Activated CD4-positive, alpha-beta memory T cell treated with anti-CD3 and anti-CD28 coated beads for 36 hours (primary cell): Measurements from ENCODE around the gene B3GALNT2. TPM values are rescaled to one million over a fixed set of nuclear protein-coding genes. Genes with fewer than 3 reads are reported as not detected.

Source experiments
- CTCF ChIA-PET: fragments of 350-600 bp; sonication (Branson Sonifier 250); formaldehyde crosslinking; loops from one replicate; lab custom pipeline; 2021; ENCODE audit warnings: antibody characterized with exemption, inconsistent platforms; lab: Charles Lee
- POLR2A ChIA-PET: fragments of 350-600 bp; sonication (Branson Sonifier 250); formaldehyde crosslinking; loops from one replicate; lab custom pipeline; 2021; ENCODE audit warnings: antibody characterized with exemption; lab: Charles Lee
- DNase-seq: peaks from one replicate; pipeline ENCODE4 v3.0.0-alpha.2; 2020
- H3K27ac Mint-ChIP-seq: one replicate; pipeline ENCODE4 v1.8.0; 2021; ENCODE audit warnings: mixed read lengths
- H3K27me3 Mint-ChIP-seq: one replicate; pipeline ENCODE4 v1.8.0; 2021; ENCODE audit warnings: mixed read lengths
- H3K36me3 Mint-ChIP-seq: one replicate; pipeline ENCODE4 v1.8.0; 2021; ENCODE audit warnings: mixed read lengths
- H3K4me1 Mint-ChIP-seq: one replicate; pipeline ENCODE4 v1.8.0; 2021; ENCODE audit warnings: low read depth, mixed read lengths
- H3K4me3 Mint-ChIP-seq: one replicate; pipeline ENCODE4 v1.8.0; 2021; ENCODE audit warnings: mild to moderate bottlenecking, mixed read lengths
- H3K9me3 Mint-ChIP-seq: one replicate; pipeline ENCODE4 v1.8.0; 2021; ENCODE audit warnings: mixed read lengths
- intact Hi-C: fragments of 100-400 bp; cut with micrococcal nuclease; formaldehyde crosslinking; loops from one replicate; pipeline ENCODE4 v1.15.1; 2023
- total RNA-seq, 2 experiments: library from RNA; stranded (reverse); gene quantifications; one replicate each; pipeline ENCODE4 v1.2.3, GENCODE V29; 2021

Gene B3GALNT2
- total RNA-seq, 2 experiments from 2014 or later: 13.1 to 13.8 TPM

DNA sequence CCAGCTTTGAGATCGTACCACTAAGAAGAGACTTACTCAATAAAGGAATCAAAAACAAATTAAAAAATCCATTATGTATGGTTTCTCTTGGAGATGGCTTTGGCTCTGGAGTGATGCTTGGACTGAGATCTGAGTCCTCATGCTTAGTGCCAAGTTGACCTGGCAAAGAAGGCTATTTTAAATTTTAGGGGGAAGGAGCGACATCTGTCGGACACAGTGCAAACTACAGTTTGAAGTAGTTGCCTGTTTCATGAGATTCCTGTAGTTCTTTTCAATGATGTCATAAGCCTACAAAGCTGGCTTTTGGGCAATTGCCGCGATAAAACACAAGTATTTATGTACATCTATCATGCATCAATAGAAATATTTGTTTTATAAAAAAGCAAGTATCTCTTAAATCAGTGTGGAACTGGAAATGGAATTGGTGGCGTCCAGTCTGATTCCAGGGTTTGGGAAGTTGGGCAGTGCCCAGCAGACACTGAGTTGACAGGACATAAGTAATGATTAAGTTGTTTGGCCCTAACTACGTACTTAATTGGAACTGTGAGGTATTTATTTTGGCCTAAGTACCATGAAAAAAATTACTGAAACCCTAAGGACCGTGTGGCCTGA lies 87.1 kb downstream of the B3GALNT2 start:
- Mint-ChIP-seq H3K4me3 (no peak overlapping the region), H3K9me3 (no peaks in the 10 kb centered on the region), H3K4me1 (peaks cover 4% of the 10 kb centered on the region), H3K27me3 (no peaks in the 10 kb centered on the region), H3K36me3 (peaks cover 8% of the 10 kb centered on the region), H3K27ac (no peak overlapping the region)
- POLR2A ChIA-PET: interaction anchor here (0.9 to 1.3 kb wide), 2 partner anchors 87 to 313 kb away, joined by 3 to 5 read pairs; partner anchors contain the start of gene B3GALNT2
- intact Hi-C loops: loop anchor here (1.0 to 5.0 kb wide), 6 partner anchors 164 to 930 kb away; no protein-coding TSS in a partner anchor
- peak; percentile 74 for DNase-seq
- CTCF ChIA-PET: interaction anchor here (0.7 to 4.0 kb wide), 71 partner anchors 9 to 928 kb away, joined by 3 to 56 read pairs (median 5); partner anchors contain the start of genes RBM34 and TBCE

DNA sequence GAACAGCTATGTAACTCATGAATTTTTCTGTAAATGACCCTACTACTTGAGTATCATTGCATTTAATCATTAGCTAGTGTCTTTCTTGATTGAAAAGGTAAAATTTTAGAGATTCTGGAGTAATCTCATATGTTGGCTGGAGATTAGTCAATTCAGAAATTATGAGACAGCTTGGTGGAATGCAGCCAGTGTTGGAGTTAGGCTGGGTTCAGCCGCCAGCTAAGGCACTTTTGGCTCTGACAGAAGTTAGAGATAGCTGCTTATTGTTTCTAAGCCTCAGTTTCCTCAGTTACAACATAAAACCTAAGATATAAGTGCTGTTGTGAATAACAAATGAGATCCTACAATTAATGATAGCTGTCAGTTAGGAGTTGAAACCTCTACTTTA lies 87.6 kb downstream of the B3GALNT2 start:
- Mint-ChIP-seq H3K27ac (no peak overlapping the region), H3K27me3 (no peaks in the 10 kb centered on the region), H3K36me3 (peaks cover 6% of the 10 kb centered on the region), H3K4me3 (no peak overlapping the region), H3K4me1 (peaks cover 3% of the 10 kb centered on the region), H3K9me3 (no peaks in the 10 kb centered on the region)
- no peak for DNase-seq
- CTCF ChIA-PET: interaction anchor here (0.6 to 4.0 kb wide), 73 partner anchors 8 to 927 kb away, joined by 3 to 56 read pairs (median 4); partner anchors contain the start of genes RBM34 and TBCE
- intact Hi-C loops: loop anchor here (1.0 to 5.0 kb wide), 6 partner anchors 163 to 929 kb away; no protein-coding TSS in a partner anchor
- POLR2A ChIA-PET: interaction anchor here (0.9 to 1.3 kb wide), 2 partner anchors 88 to 312 kb away, joined by 3 to 5 read pairs; partner anchors contain the start of gene B3GALNT2

DNA sequence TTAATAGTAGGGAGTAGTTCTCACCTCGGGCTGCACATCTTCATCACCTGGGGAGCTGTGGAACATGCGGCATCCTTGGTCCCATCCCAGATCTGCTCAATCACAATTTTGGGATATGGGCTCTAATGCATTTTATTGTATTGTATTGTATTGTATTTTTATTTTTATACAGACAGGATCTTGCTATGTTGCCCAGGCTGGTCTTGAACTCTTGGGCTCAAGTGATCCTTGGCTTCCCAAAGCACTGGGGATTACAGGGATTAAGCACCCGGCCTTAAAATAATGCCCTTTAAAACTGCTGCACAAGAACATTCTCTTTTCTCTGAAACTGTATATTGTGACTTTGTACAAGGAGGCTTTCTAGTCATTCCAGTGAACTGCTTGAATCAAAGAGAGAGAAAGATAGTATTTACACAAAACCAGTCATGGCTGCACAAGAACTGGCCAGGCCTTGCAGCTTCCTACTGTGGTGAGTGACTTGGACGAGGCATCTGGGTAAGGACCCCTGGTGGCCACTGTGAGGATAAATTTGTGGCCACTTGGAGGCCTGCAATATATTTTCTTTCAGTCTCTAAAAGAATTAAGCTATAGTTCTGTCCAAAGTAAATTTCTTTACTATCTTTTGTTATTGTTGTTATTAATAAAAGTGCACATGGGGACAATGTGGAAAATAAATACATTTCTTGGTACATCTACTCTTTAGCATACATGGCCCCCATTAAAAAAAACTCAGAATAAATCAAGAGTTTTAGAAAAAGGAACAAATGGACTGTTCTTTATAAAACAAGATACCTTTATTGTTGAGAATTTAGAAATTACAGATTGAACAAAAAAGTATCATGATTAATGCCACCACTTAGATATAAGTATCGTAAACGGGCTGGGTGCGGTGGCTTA lies 89.0 kb downstream of the B3GALNT2 start:
- Mint-ChIP-seq H3K27ac (no peak overlapping the region), H3K36me3 (peaks cover 5% of the 10 kb centered on the region), H3K4me3 (no peak overlapping the region), H3K4me1 (peaks cover 2% of the 10 kb centered on the region), H3K9me3 (no peaks in the 10 kb centered on the region), H3K27me3 (no peaks in the 10 kb centered on the region)
- ChIA-PET POLR2A (interaction anchor here (0.6 kb wide), 2 partner anchors 173 to 1233 kb away, joined by 3 to 4 read pairs; no protein-coding TSS in a partner anchor), CTCF (interaction anchor here (0.6 to 4.0 kb wide), 45 partner anchors 9 to 959 kb away, joined by 3 to 56 read pairs (median 4); partner anchors contain the start of genes GGPS1, RBM34, TBCE and TOMM20)
- intact Hi-C loops: loop anchor here (1.0 to 5.0 kb wide), 6 partner anchors 48 to 928 kb away; partner anchors contain the start of genes ARID4B, GGPS1, RBM34 and TBCE
- DNase-seq: peak; percentile 74

DNA sequence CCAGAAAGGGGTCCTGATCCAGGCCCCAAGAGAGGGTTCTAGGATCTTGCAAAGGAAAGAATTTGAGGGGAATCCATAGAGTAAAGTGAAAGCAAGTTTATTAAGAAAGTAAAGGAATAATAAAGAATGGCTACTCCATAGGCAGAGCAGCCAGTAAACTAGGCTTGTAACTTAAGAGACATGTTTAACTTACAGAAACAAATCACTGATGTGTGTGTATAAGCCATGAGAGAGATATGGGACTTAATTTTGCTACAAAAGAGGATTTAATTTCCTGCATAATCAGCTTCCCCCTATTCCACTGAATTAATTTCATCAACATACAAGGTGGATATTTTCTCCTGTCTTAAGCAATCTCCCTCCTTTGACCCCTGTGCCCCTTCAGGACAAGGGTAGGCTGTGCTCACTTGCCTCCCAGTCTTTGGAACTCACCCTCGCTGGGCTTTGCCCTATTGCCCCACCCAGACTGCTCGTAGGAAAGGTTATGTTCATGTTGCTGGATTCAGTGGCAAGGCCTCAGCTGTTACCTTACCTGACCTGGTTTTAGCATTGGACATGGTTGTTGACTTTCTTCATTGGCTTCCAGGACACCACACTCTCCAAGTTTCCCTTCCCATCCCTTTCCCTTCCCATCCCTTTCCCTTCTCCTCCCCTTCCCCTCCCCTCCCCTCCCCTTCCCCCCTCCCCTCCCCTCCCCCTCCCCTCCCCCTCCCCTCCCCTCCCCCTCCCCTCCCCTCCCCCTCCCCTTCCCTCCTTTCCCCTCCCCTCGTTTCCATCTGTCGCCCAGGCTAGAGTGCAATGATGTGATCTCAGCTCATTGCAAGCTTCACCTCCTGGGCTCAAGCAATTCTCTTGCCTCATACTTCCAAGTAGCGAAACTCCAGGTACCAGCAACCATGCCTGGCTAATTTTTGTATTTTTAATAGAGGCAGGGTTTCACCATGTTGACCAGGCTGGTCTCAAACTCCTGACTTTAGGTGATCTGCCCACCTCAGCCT lies 92.5 kb downstream of the B3GALNT2 start:
- H3K4me3 Mint-ChIP-seq: no peak overlapping the region
- peak overlapping the region; percentile 8 for H3K27ac Mint-ChIP-seq
- intact Hi-C loops: no loop called here
- no peaks in the 10 kb centered on the region for H3K27me3 Mint-ChIP-seq
- DNase-seq: no peak
- no peaks in the 10 kb centered on the region for H3K9me3 Mint-ChIP-seq
- ChIA-PET POLR2A (no interaction called here), CTCF (no interaction called here)
- H3K36me3 Mint-ChIP-seq: peaks cover 5% of the 10 kb centered on the region
- H3K4me1 Mint-ChIP-seq: peaks cover 2% of the 10 kb centered on the region

- ChIA-PET POLR2A (interaction anchor here (1.0 kb wide), 1 partner anchor 214 kb away, joined by 3 read pairs; no protein-coding TSS in a partner anchor), CTCF (interaction anchor here (1.3 kb wide), 1 partner anchor 157 kb away, joined by 3 read pairs; no protein-coding TSS in a partner anchor)
- no peaks in the 10 kb centered on the region for H3K27me3 Mint-ChIP-seq
- peaks cover 5% of the 10 kb centered on the region for H3K36me3 Mint-ChIP-seq
- no peak overlapping the region for H3K4me3 Mint-ChIP-seq
- peaks cover 2% of the 10 kb centered on the region for H3K4me1 Mint-ChIP-seq
- no peak for DNase-seq
- intact Hi-C loops: no loop called here
- H3K27ac Mint-ChIP-seq: no peak overlapping the region
- H3K9me3 Mint-ChIP-seq: no peaks in the 10 kb centered on the region
Observed at GRCh38 chr1:235410467-235410866, 93.8 kb downstream of the B3GALNT2 start.

- Mint-ChIP-seq H3K36me3 (peaks cover under 1% of the 10 kb centered on the region), H3K27me3 (no peaks in the 10 kb centered on the region), H3K4me1 (no peaks in the 10 kb centered on the region), H3K9me3 (no peaks in the 10 kb centered on the region), H3K27ac (no peak overlapping the region), H3K4me3 (no peak overlapping the region)
- ChIA-PET POLR2A (no interaction called here), CTCF (interaction anchor here (1.0 to 1.7 kb wide), 2 partner anchors 8 to 58 kb away, joined by 6 to 12 read pairs; no protein-coding TSS in a partner anchor)
- DNase-seq: no peak
- intact Hi-C loops: no loop called here
Observed at GRCh38 chr1:235409042-235409820, 95.0 kb downstream of the B3GALNT2 start.

GRCh38 chr1:235408503-235408960 lies 95.7 kb downstream of the B3GALNT2 start:
- Mint-ChIP-seq H3K4me1 (no peaks in the 10 kb centered on the region), H3K27ac (no peak overlapping the region), H3K27me3 (no peaks in the 10 kb centered on the region), H3K36me3 (peaks cover under 1% of the 10 kb centered on the region), H3K4me3 (no peak overlapping the region), H3K9me3 (no peaks in the 10 kb centered on the region)
- CTCF ChIA-PET: interaction anchor here (0.5 to 1.7 kb wide), 5 partner anchors 8 to 566 kb away, joined by 3 to 12 read pairs (median 3); no protein-coding TSS in a partner anchor
- intact Hi-C loops: no loop called here
- POLR2A ChIA-PET: no interaction called here
- DNase-seq: no peak

DNA sequence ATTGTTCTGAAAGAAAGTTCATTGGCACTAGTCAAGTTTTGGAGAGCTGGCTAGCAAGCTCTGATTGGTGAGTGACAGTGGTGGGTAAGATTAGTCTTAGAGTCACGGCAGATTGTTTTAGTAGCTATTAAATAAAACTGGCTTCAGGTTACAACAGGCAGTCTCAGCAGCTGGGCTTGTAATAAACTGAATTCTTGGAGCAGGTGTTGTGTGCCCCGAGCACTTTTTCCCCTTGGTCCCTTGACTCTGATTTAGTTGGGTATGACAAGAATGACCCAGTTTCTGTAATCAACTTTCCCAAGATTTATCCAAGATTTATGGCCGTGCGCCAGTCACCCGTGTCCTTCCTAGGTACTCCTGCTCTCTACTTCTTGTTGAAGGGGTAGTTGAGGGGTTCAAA lies 96.8 kb downstream of the B3GALNT2 start:
- peaks cover 3% of the 10 kb centered on the region for H3K36me3 Mint-ChIP-seq
- no peaks in the 10 kb centered on the region for H3K4me1 Mint-ChIP-seq
- H3K4me3 Mint-ChIP-seq: no peak overlapping the region
- no peak for DNase-seq
- no peak overlapping the region for H3K27ac Mint-ChIP-seq
- ChIA-PET CTCF (interaction anchor here (4.5 kb wide), 1 partner anchor 8 kb away, joined by 24 read pairs; no protein-coding TSS in a partner anchor), POLR2A (no interaction called here)
- no peaks in the 10 kb centered on the region for H3K27me3 Mint-ChIP-seq
- intact Hi-C loops: no loop called here
- no peaks in the 10 kb centered on the region for H3K9me3 Mint-ChIP-seq

- Mint-ChIP-seq H3K27ac (no peak overlapping the region), H3K4me1 (no peaks in the 10 kb centered on the region), H3K9me3 (no peaks in the 10 kb centered on the region), H3K36me3 (peaks cover 6% of the 10 kb centered on the region), H3K4me3 (no peak overlapping the region), H3K27me3 (no peaks in the 10 kb centered on the region)
- POLR2A ChIA-PET: no interaction called here
- CTCF ChIA-PET: interaction anchor here (0.6 to 4.5 kb wide), 2 partner anchors 12 to 194 kb away, joined by 3 to 24 read pairs; no protein-coding TSS in a partner anchor
- intact Hi-C loops: no loop called here
- DNase-seq: no peak
Observed at GRCh38 chr1:235404190-235404589, 100.1 kb downstream of the B3GALNT2 start.

GRCh38 chr1:235403593-235403992 lies 100.7 kb downstream of the B3GALNT2 start:
- CTCF ChIA-PET: interaction anchor here (4.5 kb wide), 1 partner anchor 12 kb away, joined by 24 read pairs; no protein-coding TSS in a partner anchor
- no peaks in the 10 kb centered on the region for H3K27me3 Mint-ChIP-seq
- H3K4me1 Mint-ChIP-seq: no peaks in the 10 kb centered on the region
- POLR2A ChIA-PET: no interaction called here
- intact Hi-C loops: no loop called here
- no peak overlapping the region for H3K4me3 Mint-ChIP-seq
- DNase-seq: no peak
- H3K27ac Mint-ChIP-seq: no peak overlapping the region
- no peaks in the 10 kb centered on the region for H3K9me3 Mint-ChIP-seq
- H3K36me3 Mint-ChIP-seq: peaks cover 6% of the 10 kb centered on the region
